ENCODE results near the gene C3orf49.

- TF ChIP-seq CTCF (IDR thresholded peaks at IDR 0.05) (no peak), POLR2A (IDR thresholded peaks at IDR 0.05) (no peak)
These were observed 27.1 kb upstream of the C3orf49 start for GRCh38 chr3:63791974-63792373.

All from lower leg skin (tissue), 3 donors.